Uterus (tissue), 2 donors: Measurements from ENCODE around the gene HSDL2.

Experiments used
- CTCF ChIP-seq, 4 experiments: fragments of 200-600 bp in 2 of 4; fragments of 450-650 bp in 2 of 4; sonication (generic) in 2 of 4; IDR thresholded peaks; one replicate each; pipeline ENCODE4 v1.5.1; 2016 to 2019; ENCODE audit warnings: antibody characterized with exemption in 4 of 4, mild to moderate bottlenecking in 2 of 4, moderate library complexity in 1 of 4
- POLR2A ChIP-seq, 2 donors: fragments of 450-650 bp; IDR thresholded peaks; one replicate each; pipeline ENCODE4 v1.6.1; 2016; ENCODE audit warnings: antibody characterized with exemption in 2 of 2, mild to moderate bottlenecking in 1 of 2, moderate library complexity in 1 of 2

- TF ChIP-seq POLR2A (IDR thresholded peaks at IDR 0.05): no peak
- TF ChIP-seq CTCF (IDR thresholded peaks at IDR 0.05): no peak
These were observed 28.9 kb downstream of the HSDL2 start for GRCh38 chr9:112408819-112409218.
